Transverse colon (tissue), 4 donors: ENCODE measurements around the gene GABPA. TPM values are rescaled to one million over a fixed set of nuclear protein-coding genes. Genes with fewer than 3 reads are reported as not detected.

Source experiments
- DNase-seq: peaks from one replicate; pipeline ENCODE4 v3.0.0-alpha.2; 2019
- H3K27ac ChIP-seq, 4 donors: fragments of 200-600 bp; sonication (generic); 2 replicates each; pipeline ENCODE4 v1.5.1; 2016 to 2018; ENCODE audit warnings: inconsistent platforms in 4 of 4
- H3K27me3 ChIP-seq: fragments of 200-600 bp; sonication (generic); 2 replicates; pipeline ENCODE4 v1.5.1; 2017; ENCODE audit warnings: inconsistent platforms
- H3K36me3 ChIP-seq, 4 donors: fragments of 200-600 bp; sonication (generic); 2 replicates each; pipeline ENCODE4 v1.5.1; 2017 to 2019; ENCODE audit warnings: inconsistent platforms in 4 of 4
- H3K4me1 ChIP-seq, 4 donors: fragments of 200-600 bp; sonication (generic); 2 replicates each; pipeline ENCODE4 v1.5.1; 2017 to 2020; ENCODE audit warnings: inconsistent platforms in 4 of 4
- H3K4me3 ChIP-seq, 4 donors: fragments of 200-600 bp; sonication (generic); 1 replicate in 1 of 4; 2 replicates in 3 of 4; pipeline versions ENCODE4 v1.5.1 to v1.6.1; 2017 to 2019; ENCODE audit warnings: inconsistent platforms in 4 of 4
- H3K9me3 ChIP-seq, 2 donors: fragments of 200-600 bp; sonication (generic); 2 replicates each; pipeline ENCODE4 v1.5.1; 2017 to 2019; ENCODE audit warnings: inconsistent platforms in 2 of 2
- CTCF ChIP-seq, 5 experiments: fragments of 200-600 bp in 3 of 5; fragments of 450-650 bp in 2 of 5; sonication (generic) in 3 of 5; IDR thresholded peaks; 1 replicate in 2 of 5; 2 replicates in 3 of 5; pipeline ENCODE4 v1.5.1; 2016 to 2017; ENCODE audit warnings: antibody characterized with exemption in 5 of 5, inconsistent platforms in 3 of 5, mild to moderate bottlenecking in 2 of 5, moderate library complexity in 1 of 5
- EP300 ChIP-seq: sonication (generic); formaldehyde crosslinking; IDR thresholded peaks from one replicate; pipeline ENCODE4 v1.6.1; 2017; ENCODE audit warnings: antibody characterized with exemption, low read depth
- POLR2A ChIP-seq: fragments of 450-650 bp; IDR thresholded peaks from one replicate; pipeline ENCODE4 v1.6.1; 2016; ENCODE audit warnings: antibody characterized with exemption, mild to moderate bottlenecking, moderate library complexity
- POLR2AphosphoS5 ChIP-seq, 3 donors: sonication (generic); formaldehyde crosslinking; IDR thresholded peaks; one replicate each; pipeline ENCODE4 v1.6.1; 2016; ENCODE audit warnings: antibody characterized with exemption in 3 of 3
- WGBS, 2 donors: methylation state at CpG; one replicate each; pipeline ENCODE4 v1.1.5; 2018; ENCODE audit warnings: low coverage in 1 of 2; 5-methylcytosine and 5-hydroxymethylcytosine counted together
- in situ Hi-C, 4 donors: fragments of 200-750 bp; cut with MboI; loops; one replicate each; pipeline versions ENCODE4 v1.15.0 to v1.15.1; 2017; ENCODE audit warnings: low sequenced_read_pairs in 3 of 4, low pct_ligation_motif_present in 1 of 4, low pct_unique_long_range_greater_than_20kb in 1 of 4
- intact Hi-C: fragments of 100-400 bp; cut with DNase I; formaldehyde crosslinking; loops from one replicate; pipeline ENCODE4 v1.15.1; 2023; ENCODE audit warnings: low total_unique reads
- total RNA-seq, 4 donors: library from RNA; depleted of rRNA; stranded (reverse); fragments of >200 nt; gene quantifications; one replicate each; pipeline ENCODE4 v1.1.0, GENCODE V29; 2016

Gene GABPA
- total RNA-seq, 4 donors from 2014 or later = 5.4 to 23.3 (median 18.6) TPM

- H3K4me3 ChIP-seq = no peak overlapping the region
- intact Hi-C loops = no loop called here
- H3K27me3 ChIP-seq = no peaks in the 10 kb centered on the region
- H3K4me1 ChIP-seq = no peaks in the 10 kb centered on the region
- TF ChIP-seq POLR2AphosphoS5 (IDR thresholded peaks at IDR 0.05) (no peak), POLR2A (no peak), EP300 (no peak), CTCF (IDR thresholded peaks at IDR 0.05) (no peak)
- no peaks in the 10 kb centered on the region for H3K9me3 ChIP-seq
- H3K27ac ChIP-seq = no peak overlapping the region
- peaks cover 0 to 16% (median 0%) of the 10 kb centered on the region in 4 donors for H3K36me3 ChIP-seq
- in situ Hi-C loops = no loop called here
- WGBS, 2 donors = 99 to 100% methylated on average over 2 of the region's 2 CpGs
- no peak for DNase-seq
Observed at GRCh38 chr21:25744854-25745253, 10.1 kb downstream of the GABPA start.

GRCh38 chr21:25750085-25750484, 15.3 kb downstream of the GABPA start:
- intact Hi-C loops = no loop called here
- 90 to 96% methylated on average over 2 to 6 of the region's 6 CpGs for WGBS, 2 donors

GRCh38 chr21:25752416-25752815, 17.6 kb downstream of the GABPA start:
- DNase-seq = no peak
- WGBS, 2 donors = 67 to 93% methylated on average over 1 of the region's 1 CpG
- no peaks in the 10 kb centered on the region for H3K4me1 ChIP-seq
- in situ Hi-C loops (no loop called here), intact Hi-C loops (no loop called here)
- peaks cover 0 to 20% (median 9%) of the 10 kb centered on the region in 4 donors for H3K36me3 ChIP-seq
- no peaks in the 10 kb centered on the region for H3K9me3 ChIP-seq
- no peaks in the 10 kb centered on the region for H3K27me3 ChIP-seq
- no peak for TF ChIP-seq CTCF (IDR thresholded peaks at IDR 0.05)
- no peak for TF ChIP-seq POLR2A
- no peak for TF ChIP-seq POLR2AphosphoS5 (IDR thresholded peaks at IDR 0.05)
- no peak for TF ChIP-seq EP300
- H3K27ac ChIP-seq = no peak overlapping the region
- H3K4me3 ChIP-seq = no peak overlapping the region

More at GRCh38 chr21:25750085-25750484, 15.3 kb downstream of the GABPA start:
- Histone ChIP-seq H3K36me3 (peaks cover 0 to 36% (median 9%) of the 10 kb centered on the region in 4 donors), H3K27ac (no peak overlapping the region), H3K4me3 (no peak overlapping the region), H3K4me1 (no peaks in the 10 kb centered on the region), H3K9me3 (no peaks in the 10 kb centered on the region), H3K27me3 (no peaks in the 10 kb centered on the region)
- DNase-seq = no peak
- TF ChIP-seq CTCF (IDR thresholded peaks at IDR 0.05) = no peak
- TF ChIP-seq POLR2AphosphoS5 (IDR thresholded peaks at IDR 0.05) = no peak
- no peak for TF ChIP-seq EP300
- no peak for TF ChIP-seq POLR2A
- in situ Hi-C loops = no loop called here

GRCh38 chr21:25756190-25756932, 21.6 kb downstream of the GABPA start:
- Histone ChIP-seq H3K27me3 (no peaks in the 10 kb centered on the region), H3K4me1 (no peaks in the 10 kb centered on the region), H3K27ac (no peak overlapping the region), H3K36me3 (peaks cover 0 to 44% (median 21%) of the 10 kb centered on the region in 4 donors), H3K4me3 (no peak overlapping the region), H3K9me3 (no peaks in the 10 kb centered on the region)
- TF ChIP-seq POLR2A (no peak), POLR2AphosphoS5 (IDR thresholded peaks at IDR 0.05) (no peak), CTCF (IDR thresholded peaks at IDR 0.05) (no peak), EP300 (no peak)
- WGBS, 2 donors = 83% methylated on average over 5 to 6 of the region's 6 CpGs
- in situ Hi-C loops = no loop called here
- DNase-seq = no peak
- intact Hi-C loops = no loop called here
